HL-60/S4 (cell line): ENCODE results near the gene NT5E.

Experiments
- in situ Hi-C: fragments of 300-500 bp; cut with MboI; formaldehyde crosslinking; loops from 2 replicates; pipeline ENCODE4 v1.14.3; 2022; ENCODE audit warnings: low sequenced_read_pairs

NT5E gene

DNA sequence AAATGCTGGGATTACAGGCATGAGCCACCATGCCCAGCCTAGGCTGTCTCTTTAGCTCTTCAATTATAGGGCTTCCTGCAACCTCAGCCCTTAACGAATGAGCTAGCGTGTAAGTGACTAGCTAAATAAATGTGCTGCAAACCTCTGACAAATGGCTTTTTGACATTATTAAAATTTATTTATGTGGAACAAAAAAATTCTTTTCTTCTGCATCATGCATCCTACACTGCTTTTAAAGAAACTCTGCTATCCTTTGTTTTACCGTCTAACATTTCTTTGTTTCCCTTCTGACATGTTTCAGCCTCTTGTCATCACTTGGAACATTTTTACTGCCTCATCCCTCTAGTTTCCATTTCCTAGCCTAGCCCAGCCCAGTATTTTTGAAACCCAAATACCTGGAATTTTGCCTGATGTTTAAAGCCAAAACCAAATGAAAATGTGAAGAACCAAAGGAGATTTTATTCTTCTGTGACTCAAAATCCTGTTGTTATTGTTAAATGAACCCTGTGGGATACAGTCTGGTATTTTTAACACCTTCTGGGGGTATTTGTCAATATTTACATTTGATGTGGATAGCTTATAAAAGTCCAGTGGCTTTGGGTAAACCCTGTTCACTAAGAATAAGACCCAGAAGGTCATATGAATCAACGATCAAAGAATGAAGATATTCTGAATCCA, 9.5 kb downstream of the NT5E start:
- in situ Hi-C loops = no loop called here

DNA sequence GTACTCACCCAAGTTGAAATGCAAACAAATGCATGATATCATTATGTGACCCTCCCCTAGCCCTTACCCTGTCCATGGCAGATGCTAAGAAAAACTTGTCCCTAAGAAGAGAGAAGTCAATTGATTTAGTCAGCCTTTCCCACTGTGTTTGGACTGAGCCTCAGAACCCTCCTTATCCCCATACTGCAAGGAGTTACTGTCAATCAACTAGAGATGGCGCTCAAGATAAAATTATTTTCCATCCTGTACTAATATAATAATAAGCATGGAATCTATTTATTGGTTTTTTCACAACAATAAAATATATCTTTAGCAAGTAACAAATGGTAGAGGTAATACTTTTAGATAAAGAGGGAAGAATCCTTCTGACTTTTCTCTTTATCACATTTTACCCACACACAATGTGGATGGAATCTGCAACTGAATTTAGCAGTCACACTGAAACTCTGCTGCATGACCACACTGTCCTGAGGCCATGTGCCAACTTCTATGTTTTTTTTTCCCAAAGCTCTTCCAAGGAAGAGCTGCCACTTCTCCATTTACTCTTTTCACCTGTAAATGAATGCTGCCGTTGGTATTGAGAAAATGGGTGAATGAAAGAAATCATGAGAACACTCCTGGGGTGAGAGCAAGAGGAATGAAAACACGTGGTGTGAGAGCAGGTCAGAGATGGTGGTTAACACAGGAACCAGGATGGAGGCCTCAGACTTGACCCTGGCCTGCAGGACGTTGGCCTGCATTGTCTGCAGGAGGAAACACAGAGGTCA, 10.5 kb downstream of the NT5E start:
- in situ Hi-C loops = no loop called here

DNA sequence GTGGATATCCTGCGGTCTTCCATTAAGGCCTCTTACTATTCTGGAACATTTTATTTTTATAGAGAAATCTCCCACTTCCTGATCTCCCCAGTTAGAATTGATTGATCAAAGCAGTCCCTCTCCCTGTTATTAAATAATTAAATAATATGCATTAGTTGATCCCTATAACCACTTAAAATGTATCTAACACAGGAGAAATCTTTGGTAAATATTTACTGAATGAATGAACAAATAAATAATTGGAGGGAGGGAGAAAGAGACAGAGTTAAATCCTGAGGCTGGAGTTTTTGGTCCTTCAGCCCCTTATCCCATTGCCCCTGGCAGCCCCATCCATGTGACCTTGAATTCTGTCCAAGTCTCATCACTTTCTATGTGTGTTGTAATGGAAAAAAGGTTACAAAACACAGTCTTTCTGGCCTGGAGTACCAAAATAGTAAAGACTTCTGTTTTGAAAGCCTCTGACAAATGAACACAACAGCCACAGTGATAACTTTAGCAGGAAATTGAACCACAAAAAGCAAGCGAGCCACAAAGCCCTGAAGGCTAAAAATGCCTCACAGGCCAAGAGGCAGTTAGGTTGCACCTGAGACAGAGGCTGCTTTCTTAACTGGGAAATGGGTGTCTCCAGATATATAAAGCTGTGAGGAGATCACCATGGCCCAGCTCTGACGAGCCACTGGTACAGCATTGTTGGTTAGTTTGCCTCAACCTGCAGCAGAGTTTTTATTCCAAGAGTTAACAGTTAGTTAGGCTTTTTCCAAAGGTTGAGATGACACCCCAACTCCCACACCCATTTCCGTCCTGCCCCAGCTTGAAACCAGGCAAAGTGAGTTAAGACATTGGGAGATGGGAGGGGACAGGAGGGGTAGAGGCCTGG, 11.3 kb downstream of the NT5E start:
- in situ Hi-C loops = no loop called here

DNA sequence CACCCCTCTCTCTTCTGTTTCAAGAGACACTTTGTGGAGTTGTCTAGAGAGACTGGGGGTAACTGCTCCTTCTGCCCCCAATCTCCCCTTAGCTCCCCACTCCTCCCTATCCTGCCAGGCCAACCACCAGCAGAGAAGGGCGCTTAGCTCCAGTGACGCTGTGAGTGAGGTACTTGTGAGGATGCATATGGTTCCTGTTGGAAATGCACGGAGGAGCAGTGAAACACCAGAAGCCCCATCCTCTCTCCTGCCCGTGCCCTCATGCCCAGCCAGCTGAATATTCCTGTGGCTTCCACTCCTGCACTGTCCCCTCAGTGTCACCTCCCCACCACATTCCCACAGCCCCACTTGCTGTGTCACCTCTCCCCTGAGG, 11.9 kb downstream of the NT5E start:
- in situ Hi-C loops = no loop called here

DNA sequence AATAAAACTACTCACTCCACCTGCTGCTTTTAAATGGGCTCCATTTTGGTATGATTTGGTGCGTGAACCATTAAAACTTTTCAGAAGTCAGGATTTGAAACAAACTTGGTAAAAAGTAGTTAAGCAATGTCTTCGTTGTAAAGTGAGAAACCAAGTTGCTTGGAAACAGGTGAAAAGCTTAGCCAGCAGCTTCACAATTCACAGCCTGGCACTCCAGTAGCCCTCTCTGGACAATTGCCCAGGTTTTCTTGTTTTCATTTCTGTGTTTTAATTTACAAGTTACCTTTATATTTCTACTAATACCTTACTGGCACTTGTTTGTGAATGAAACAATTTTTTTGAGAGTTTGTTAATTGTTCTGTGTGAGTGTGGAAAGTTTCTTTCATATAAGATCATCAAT, 12.8 kb downstream of the NT5E start:
- in situ Hi-C loops = no loop called here

DNA sequence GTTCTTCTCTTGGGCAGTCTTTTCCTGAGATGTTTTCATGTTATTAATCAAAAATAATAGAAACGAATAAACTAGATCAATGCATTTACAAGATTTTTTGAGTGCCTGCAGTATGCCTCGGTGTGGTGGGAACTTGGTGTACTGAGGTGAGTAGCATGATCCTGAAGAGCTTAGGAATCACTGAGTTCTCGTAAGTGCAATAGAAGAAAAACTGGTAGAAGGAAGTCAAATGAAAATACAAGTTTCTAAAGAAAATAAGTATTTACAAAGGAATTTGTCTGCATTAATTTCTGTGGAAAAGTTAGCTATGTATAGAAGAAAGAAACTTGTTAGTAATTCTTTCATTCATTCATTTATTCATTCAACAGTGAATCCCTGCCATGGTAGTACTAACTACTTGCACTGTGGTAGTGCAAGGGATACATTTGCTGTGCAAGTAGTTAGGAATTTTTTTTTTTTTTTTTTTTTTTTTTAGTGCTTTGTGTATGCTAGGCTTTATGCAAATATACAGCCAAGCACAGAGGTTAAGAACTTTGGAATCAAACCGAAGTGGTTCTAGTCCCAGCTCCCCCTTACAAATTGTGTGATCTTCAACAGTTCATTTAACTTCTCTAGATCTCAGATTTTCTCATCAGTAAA, 13.9 kb downstream of the NT5E start:
- in situ Hi-C loops = no loop called here

DNA sequence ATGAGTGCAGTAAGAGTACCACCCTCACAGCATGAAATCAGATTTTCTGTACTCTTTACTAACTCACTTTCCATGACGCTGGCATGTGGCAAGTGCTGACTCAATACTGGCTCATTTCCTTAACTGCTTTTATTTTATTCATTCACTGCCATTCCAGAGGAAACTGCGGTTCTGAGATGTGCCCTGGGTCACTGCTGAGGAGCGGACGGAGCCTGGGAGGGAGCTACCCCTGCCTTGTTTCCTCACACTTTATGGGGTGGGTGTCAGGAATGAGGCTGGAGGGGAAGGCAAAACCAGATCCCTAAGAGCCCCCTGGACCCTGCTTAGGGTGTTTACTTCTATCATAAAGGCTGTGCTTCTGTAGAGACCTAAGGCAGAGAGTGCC, 14.4 kb downstream of the NT5E start:
- in situ Hi-C loops = no loop called here

DNA sequence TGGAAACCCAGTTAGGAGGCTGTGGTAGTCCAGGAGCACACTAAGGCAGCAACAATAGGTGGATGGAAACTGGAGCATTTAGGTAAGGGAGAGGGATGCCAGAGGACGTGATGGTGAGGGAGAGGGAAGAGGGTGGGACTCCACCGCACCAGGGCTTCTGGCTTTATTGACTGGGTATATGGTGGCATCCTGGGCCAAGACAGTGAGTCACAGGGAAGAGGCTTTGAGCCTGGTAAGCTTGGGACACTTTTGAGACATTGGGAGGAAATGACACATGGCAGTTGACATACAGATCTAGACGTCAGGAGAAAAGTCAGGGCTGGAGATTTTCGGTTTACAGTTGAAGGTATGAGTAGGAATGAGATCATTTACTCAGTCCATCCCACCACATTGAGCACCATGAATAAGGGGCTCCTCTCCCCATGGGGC, 14.9 kb downstream of the NT5E start:
- in situ Hi-C loops = no loop called here

DNA sequence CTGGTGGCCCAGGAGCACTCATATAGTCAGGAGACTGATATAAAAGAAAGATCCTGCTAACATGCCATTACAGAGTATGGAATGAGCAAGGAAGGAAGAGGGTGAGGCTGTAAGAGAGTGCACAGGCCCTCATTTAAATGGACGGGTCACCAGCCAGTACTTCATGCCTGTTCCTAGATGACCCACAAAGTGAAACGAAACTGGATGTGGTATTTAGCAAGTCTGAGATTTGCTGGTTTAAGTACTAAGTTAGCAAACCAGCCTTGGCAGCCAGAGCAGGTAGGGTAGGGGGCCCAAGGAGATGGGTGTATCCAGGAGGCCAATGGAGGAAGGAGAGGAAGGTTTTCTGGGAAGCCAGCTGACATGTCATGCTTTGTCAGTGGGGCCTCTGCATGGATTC, 15.9 kb downstream of the NT5E start:
- in situ Hi-C loops = no loop called here

DNA sequence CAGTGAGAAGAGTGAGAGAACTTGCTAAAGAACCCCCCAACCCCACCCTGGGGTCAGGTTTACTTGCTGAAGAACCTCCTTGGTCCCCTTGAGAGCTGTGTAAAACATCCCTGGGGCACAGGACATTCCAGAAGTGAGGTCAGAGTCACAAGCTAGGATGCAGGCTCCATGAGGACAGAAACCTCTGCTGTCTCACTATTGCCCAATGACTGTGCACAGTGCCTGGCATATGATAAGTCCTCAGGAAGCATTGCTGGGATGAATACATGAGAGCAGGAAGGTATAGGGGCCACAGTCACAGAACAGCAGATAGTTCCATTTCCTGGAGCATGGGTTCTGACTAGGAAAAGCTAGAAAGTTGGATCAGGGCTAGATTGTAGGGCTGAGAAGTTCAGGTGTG, 18.4 kb downstream of the NT5E start:
- in situ Hi-C loops = no loop called here

DNA sequence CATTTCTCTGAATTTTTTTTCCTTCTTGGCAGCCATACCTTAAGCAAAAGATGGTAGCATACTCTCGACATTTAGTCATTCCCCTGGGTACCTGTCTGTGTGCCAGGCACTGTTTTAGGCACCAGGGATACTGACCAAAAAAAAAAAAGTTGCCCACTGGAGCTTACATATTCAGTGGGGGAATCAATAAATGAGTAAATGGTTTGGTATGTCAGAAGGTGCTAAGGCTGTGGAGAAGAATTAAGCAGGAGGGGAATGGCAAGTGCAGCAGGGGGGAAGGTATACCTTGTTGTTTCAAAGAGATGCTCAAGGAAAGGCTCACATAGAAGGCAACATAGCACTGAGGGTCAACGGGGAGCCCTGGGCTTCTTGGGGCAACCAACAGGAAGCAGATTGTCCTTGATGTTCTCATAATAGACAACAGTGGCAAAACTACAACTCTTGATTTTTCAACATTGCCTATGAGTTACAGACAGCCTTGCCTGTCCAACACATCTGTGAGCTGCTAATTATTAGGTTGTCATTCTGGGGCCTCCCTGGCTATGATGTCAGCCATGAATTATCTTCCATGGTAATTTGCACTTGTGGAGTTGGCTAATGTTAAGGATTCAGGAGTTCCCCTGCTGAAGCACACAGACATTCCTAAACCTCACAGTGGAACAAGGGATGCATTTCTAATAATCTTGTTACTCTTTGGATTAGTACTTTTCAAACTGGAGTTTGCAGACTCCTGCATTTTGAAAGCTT, 19.6 kb downstream of the NT5E start:
- in situ Hi-C loops = no loop called here

DNA sequence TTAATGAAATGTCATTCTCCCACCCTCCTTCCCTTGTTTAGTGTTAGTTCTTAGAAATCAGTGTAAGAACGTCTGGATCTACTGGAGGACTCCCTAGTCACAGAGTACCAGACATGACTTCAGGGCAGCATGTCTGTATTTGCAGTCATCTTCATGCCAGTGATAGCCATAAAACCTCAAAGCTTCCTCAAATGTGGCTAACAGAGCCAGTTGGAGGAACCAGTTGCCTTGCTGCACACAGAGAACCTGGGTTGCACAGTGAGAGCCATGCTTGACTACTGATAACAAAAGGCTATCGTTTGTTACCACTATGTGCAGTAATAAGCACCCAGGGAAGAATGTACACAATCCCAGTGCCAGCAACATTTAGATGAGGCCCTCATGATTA, 20.1 kb downstream of the NT5E start:
- in situ Hi-C loops = no loop called here

DNA sequence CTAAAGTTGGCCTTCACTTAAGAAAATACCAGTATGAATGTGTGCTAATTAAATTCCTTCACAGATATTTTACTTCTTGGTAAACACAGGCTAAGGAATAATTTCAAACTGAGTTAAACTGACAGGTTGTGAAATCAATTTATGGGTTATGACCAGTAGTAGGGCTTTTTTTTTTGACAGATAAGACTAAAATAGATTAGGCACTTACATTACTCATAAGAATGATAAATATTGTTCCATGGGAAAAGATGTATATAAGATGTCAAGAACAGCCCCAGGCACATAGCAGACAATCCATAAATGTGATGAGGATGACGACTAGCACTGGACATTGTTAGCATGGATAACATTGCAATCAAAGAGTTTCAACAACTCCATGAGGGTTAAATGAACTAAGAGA, 22.9 kb downstream of the NT5E start:
- in situ Hi-C loops = no loop called here

DNA sequence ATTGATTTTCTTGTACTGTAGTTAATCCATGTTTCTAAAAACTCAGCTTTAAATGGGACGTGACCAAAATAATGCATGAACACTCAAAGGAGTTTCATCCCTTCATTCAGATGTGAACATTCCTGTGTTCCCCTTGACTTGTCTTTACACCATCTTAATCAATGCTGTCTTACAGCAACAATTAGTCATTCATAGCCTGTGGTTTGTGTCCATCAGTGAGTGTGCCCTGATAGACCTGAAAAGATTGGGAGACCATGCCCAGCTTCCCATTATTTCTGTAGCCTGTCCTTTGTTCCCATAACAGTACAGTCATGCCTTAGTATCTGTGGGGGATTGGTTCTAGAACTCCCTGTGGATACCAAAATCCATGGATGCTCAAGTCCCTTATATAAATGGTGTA, 23.9 kb downstream of the NT5E start:
- in situ Hi-C loops = no loop called here

DNA sequence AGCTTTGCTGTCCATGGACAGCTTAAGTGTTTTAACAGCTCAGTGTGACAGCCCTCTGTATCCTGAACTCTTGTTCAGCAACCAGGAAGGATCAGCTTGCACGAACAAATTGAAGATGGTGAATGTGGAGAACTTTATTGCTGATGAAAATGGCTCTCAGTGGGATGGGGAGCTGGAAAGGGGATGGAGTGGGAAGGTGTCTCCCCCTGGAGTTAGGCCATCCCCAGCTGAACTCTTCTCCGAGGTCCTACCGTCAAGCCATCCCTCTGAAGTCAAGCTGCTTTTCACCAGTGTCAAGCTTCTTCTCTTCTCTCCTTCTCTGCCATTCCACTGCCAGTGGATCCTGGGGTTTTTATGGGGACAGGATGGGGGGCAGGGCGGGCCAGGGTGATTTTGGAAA, 26.6 kb downstream of the NT5E start:
- in situ Hi-C loops = no loop called here

DNA sequence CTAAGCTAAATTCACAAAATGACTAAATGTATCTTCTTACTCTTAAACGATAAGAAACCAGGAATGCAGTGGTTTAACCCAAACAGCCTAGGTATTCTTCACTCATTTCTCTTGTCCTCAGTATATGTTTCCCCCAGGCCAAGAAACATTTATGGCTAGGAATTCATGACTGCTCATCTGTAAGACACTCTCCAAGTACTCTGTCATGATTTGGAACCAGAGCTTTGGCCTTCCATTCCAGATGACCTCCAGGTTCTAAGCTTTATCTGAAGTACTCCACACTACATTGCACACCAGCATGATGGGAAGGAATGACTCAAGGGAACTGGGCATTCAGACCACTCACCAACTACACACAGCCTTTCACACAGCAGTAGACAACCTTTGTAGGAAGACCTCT, 29.3 kb downstream of the NT5E start:
- in situ Hi-C loops = no loop called here

DNA sequence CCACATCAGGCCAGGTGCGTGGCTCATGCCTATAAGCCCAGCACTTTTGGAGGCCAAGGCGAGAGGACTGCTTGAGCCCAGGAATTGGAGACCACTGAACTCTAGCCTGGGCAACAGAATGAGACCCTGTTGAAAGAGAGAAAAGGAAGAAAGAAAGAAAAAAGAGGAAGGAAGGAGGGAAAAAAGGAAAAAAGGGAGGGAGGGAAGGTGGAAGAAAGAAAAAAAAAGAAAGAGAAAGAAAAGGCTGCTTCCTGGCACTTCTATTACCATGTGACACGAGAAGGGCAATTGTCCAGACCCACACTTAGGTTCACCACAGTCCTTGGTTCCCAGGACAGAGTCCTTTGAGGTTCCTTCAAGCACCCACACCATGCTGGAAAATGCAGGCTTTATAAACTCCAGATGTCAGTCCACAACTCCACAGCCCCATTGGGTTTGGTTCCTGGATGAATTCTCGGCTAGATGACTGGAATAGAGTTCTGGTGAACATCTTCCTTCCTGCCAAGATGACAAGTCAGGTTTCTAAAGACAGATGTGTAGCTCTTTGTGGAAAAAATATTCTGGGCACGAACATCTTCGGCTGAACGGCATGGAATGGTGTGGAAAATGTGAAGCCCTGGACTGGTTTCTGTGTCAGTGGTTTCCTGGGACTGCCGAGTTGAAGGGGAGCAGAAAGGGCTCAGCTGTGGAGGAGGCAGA, 32.5 kb downstream of the NT5E start:
- in situ Hi-C loops = loop anchor here (5.0 kb wide), 1 partner anchor 120 kb away; no protein-coding TSS in a partner anchor

DNA sequence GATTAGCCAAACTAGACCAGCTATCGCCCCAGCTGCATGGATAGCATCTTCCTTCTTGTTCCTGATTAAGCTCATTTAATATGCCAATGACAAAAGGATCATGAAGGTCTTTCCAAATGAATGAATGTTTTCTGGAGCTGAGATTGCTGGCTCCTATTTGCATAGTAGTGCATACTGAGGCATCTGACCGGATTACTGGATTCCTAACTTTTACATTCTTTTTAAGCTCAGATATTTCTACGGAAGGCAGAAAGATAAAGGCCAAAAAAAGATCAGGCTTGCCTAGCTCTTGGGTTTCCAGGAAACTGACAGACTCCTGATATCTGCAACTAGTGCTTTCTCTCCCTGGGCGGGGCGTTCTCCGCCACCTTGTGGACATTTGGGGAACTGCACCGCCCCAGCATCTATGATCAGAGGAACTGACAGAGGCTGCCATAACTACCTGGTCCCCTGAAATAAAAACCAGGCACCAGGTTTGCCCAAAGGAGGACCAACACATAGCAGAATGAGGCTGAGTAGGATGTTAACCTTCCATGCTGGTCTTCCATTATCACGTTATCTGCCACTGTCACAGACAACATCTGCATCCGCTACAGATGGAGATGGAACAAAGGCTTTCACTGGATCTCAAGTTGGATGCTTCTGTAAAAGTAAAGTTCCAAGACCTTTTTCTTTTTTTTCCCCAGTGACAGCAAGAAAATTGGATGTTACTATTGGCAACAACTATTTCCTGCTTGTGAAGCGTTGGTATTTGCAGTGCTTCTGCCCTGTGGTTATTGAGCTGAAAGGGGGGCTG, 33.2 kb downstream of the NT5E start:
- in situ Hi-C loops = loop anchor here (5.0 kb wide), 1 partner anchor 121 kb away; no protein-coding TSS in a partner anchor

DNA sequence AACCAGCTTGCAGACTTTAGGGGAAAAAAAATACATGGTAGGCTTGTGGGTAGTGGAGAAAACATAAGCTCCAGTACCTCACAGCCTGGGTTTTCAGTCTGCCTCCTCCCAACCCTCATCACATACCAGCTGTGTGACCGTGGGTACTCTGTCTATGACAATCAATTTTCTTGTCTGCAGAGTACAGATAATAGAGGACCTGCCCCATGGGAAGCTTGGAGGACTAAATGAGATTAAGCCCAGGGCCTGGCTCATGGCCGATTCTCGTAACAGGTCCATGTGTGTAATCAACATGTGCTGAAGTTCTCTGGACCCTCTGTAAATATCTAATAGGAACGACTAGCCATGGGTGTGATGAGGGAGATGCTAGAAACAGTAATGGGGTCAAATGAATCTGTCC, 34.0 kb downstream of the NT5E start:
- in situ Hi-C loops = loop anchor here (5.0 kb wide), 1 partner anchor 122 kb away; no protein-coding TSS in a partner anchor
